C4-2B (cell line): ENCODE data around the gene LRRC26.
A peak's percentile ranks its signal among the peaks of the same experiment; 100 is the strongest.

Experiments
- H3K27ac ChIP-seq: fragments of 450-650 bp; 2 replicates; pipeline ENCODE4 v1.5.1; 2017
- CTCF ChIP-seq: fragments of 450-650 bp; conservative IDR thresholded peaks from 2 replicates; pipeline ENCODE4 v1.5.1; 2017; ENCODE audit warnings: mild to moderate bottlenecking
- ZFX ChIP-seq: fragments of 450-650 bp; IDR thresholded peaks from 2 replicates; pipeline ENCODE4 v1.6.1; 2017

Gene LRRC26

DNA sequence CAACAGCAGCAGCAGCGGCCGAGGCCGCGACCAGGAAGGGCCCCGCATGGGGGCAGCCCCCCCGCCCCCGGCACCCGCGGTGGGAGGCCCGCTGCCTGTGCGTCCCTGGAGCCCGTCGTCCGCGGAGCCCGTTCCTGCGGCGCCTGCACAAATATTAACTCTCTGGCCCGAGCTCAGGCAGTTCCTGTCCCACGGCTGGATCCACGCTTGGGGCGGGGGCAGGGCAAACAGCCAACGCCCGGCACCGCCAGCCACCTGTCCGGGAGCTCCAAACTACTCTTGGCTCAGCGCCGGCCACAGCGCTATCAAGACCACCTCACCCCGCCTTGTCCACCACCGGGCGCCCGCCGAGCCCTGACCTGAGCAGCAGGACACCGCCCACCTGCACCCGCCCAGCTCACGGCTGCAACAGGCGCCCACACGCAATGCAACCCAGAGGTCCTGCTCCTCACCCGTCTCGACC lies at the start of gene LRRC26:
Gene LRRC26, minus strand, starts transcription at position 156 of the 463 bp plus-strand sequence. Its CDS starts 108 bp downstream, at position 48.
- peak; percentile 33 for TF ChIP-seq ZFX
- no peak for TF ChIP-seq CTCF
- peak within 1 kb of the TSS; percentile 100 for H3K27ac ChIP-seq

GRCh38 chr9:137218754-137219271 lies 49.0 kb upstream of the LRRC26 start:
- H3K27ac ChIP-seq: peak overlapping the region; percentile 98

GRCh38 chr9:137218212-137218753 lies 48.4 kb upstream of the LRRC26 start:
- peak overlapping the region; percentile 98 for H3K27ac ChIP-seq

More at GRCh38 chr9:137218754-137219271, 49.0 kb upstream of the LRRC26 start:
- no peak for TF ChIP-seq CTCF
- no peak for TF ChIP-seq ZFX

DNA sequence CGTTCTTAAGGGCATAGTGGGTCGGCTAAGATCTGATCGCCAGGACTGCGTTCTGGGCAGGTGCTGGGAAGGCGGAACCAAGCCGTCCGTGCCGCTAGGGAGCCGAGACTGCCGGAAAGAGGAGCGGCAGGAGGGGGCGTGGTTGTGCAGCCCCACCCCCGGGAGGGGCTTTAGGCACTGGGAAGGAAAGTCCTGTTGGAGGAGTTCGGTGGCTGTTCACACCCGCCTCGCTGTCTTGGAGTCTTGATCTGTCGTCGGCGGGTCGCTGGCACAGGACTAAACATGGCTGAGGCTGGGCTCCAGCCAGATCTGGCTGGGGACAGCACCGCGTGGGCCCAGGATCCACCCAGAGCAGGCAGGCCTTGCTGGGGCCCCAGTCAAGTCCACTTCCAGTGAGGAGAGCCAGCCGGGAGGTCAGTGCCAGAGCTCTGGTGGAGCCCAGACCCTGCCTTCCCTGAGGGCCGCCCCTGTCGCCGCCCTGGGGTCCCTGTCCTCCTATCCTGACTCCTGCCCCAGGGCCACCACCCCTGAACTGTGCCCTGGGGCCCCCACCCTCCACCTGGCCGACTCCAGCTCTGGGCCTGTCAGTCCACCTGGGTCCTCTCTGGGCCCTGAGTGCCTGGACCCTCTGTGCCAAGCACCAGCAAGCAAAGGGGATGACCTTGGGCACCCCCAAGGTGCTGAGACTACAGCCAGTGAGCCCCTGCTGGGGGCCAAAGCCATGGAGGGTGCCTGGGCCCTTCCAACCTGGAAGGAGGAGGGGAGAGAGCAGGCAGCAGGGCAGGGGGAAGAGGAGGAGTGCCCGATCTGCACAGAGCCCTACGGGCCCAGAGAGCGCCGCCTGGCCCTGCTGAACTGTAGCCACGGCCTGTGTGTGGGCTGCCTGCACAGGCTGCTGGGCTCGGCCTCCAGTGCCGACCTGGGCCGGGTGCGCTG lies 47.7 kb upstream of the LRRC26 start:
- no peak; the same call in 1 of the 2 replicates for TF ChIP-seq ZFX
- no peak; the same call in 1 of the 2 replicates for TF ChIP-seq CTCF
- H3K27ac ChIP-seq: peak overlapping the region; percentile 98

More at GRCh38 chr9:137218212-137218753, 48.4 kb upstream of the LRRC26 start:
- TF ChIP-seq CTCF: no peak
- TF ChIP-seq ZFX: 0 out of 2 replicates have a peak, but pooled peaks have one; percentile 51

DNA sequence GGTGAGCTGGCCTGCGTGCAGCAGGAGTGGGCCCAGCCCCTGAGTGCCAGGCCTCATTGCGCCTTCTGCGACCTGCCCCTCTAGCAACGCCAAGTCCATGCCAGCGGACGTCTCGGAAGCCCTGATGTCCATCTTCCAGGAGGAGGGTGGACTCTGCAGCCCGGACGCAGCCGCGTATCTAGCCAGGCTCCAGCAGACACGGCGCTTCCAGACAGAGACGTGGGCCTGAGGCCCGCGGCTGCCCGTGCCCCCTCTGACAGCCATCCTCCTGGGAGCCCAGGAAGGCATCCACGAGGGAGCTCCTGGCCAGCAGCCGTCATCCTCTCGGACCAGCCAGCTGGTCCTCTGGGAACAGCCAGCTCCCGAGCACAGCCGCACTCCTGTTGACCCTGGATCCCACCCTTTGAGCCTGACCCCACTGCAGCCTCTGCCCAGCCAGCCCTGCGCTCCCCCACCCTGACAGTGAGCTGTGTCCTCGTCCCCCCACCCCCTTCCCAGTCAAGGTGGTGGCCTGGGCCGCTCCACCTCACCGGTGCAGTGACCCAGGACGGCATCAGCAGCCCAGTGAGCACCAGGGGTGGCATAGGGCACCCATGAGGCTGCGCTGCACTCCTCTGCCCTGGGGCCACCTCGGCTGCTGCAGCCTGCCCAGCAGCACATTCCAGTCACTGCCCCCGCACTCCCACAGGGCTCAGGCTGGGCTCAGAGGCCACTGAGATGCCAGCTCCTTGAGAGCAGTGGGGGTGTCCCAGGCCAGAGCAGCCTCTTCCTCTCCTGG lies 46.5 kb upstream of the LRRC26 start:
- H3K27ac ChIP-seq: peak overlapping the region; percentile 98
- no peak for TF ChIP-seq ZFX
- no peak for TF ChIP-seq CTCF

DNA sequence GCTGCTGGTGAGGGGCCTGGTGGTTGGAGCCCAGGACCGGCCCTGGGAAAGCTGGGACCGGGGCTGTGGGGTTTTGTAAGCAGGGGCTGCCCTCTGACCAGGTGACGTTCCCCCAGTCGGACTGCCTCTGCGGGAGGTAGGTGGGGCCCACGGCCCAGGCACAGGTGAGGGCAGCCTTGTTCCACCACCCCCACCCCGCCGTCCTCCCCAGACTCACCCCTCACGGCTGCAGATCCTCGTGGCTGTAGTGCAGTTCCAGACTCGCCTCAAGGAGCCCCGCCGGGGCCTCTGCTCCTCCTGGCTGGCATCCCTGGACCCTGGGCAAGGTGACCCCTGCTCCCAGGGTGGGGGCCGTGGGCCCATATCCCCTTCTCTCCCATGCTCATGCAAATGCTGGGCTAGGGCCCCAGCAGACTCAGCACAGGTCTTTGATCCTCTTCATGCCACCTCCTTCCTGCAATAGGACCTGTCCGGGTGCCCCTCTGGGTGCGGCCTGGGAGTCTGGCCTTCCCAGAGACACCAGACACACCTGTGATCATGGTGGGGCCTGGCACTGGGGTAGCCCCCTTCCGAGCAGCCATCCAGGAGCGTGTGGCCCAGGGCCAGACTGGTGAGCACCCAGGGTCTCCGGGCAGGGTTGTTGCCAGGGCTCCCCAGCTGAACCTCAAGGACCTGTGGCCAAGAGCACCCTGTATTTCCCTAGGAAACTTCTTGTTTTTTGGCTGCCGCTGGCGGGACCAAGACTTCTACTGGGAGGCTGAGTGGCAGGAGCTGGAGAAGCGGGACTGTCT lies 45.5 kb upstream of the LRRC26 start:
- H3K27ac ChIP-seq: no peak overlapping the region
- TF ChIP-seq CTCF (no peak), ZFX (no peak)
